ACHN (cell line): Measurements from ENCODE around the gene KCNQ1.

Source experiments
- DNase-seq: peaks from one replicate; pipeline ENCODE4 v3.0.0-alpha.2; 2015
- in situ Hi-C: cut with HindIII; loops from 2 replicates; pipeline ENCODE4 v1.10.0; 2017; ENCODE audit warnings: low sequenced_read_pairs, low pct_ligation_motif_present, low pct_unique_long_range_greater_than_20kb

Gene KCNQ1

GRCh38 chr11:2771758-2772466 lies 327.1 kb downstream of the KCNQ1 start:
- in situ Hi-C loops = no loop called here
- DNase-seq = no peak

GRCh38 chr11:2772544-2773031 lies 327.8 kb downstream of the KCNQ1 start:
- in situ Hi-C loops = no loop called here
- DNase-seq = peak; percentile 48

- no peak for DNase-seq
- in situ Hi-C loops = no loop called here
Observed at GRCh38 chr11:2774173-2775082, 329.6 kb downstream of the KCNQ1 start.

GRCh38 chr11:2775083-2775625 lies 330.3 kb downstream of the KCNQ1 start:
- DNase-seq = no peak
- in situ Hi-C loops = no loop called here

- in situ Hi-C loops = no loop called here
- DNase-seq = no peak
Observed at GRCh38 chr11:2775626-2776350, 331.0 kb downstream of the KCNQ1 start.

GRCh38 chr11:2776351-2777061 lies 331.7 kb downstream of the KCNQ1 start:
- in situ Hi-C loops = no loop called here
- no peak for DNase-seq

GRCh38 chr11:2777386-2777785 lies 332.6 kb downstream of the KCNQ1 start:
- DNase-seq = peak; percentile 3
- in situ Hi-C loops = no loop called here

- in situ Hi-C loops = no loop called here
- no peak for DNase-seq
Observed at GRCh38 chr11:2777871-2778629, 333.2 kb downstream of the KCNQ1 start.

GRCh38 chr11:2778630-2779498 lies 334.1 kb downstream of the KCNQ1 start:
- in situ Hi-C loops = no loop called here
- DNase-seq = no peak

GRCh38 chr11:2779499-2779980 lies 334.7 kb downstream of the KCNQ1 start:
- no peak for DNase-seq

GRCh38 chr11:2779981-2780849 lies 335.4 kb downstream of the KCNQ1 start:
- in situ Hi-C loops = no loop called here
- no peak for DNase-seq

More at GRCh38 chr11:2779499-2779980, 334.7 kb downstream of the KCNQ1 start:
- in situ Hi-C loops = no loop called here

- no peak for DNase-seq
- in situ Hi-C loops = no loop called here
Observed at GRCh38 chr11:2780850-2781407, 336.1 kb downstream of the KCNQ1 start.

- in situ Hi-C loops = no loop called here
- no peak for DNase-seq
Observed at GRCh38 chr11:2781408-2782274, 336.8 kb downstream of the KCNQ1 start.

- no peak for DNase-seq
- in situ Hi-C loops = no loop called here
Observed at GRCh38 chr11:2782769-2783168, 338.0 kb downstream of the KCNQ1 start.
